Hematopoietic multipotent progenitor cell treated with erythropoietin and hydrocortisone succinate and interleukin-3 and kit ligand, for 17 days (in vitro differentiated cells): ENCODE results near the gene TNFRSF11A.

Experiments
- DNase-seq: peaks from one replicate; pipeline ENCODE4 v3.0.0-alpha.2; 2015; ENCODE audit warnings: low spot score

The TNFRSF11A gene

GRCh38 chr18:62420151-62420512 lies 95.0 kb downstream of the TNFRSF11A start:
- DNase-seq: no peak

- DNase-seq: peak; percentile 71
Measured at GRCh38 chr18:62420513-62421209, 95.6 kb downstream of the TNFRSF11A start.

- DNase-seq: peak; percentile 95
Measured at GRCh38 chr18:62425465-62426190, 100.5 kb downstream of the TNFRSF11A start.

GRCh38 chr18:62426191-62426488 lies 101.0 kb downstream of the TNFRSF11A start:
- DNase-seq: no peak

- DNase-seq: no peak
Measured at GRCh38 chr18:62432176-62432575, 107.1 kb downstream of the TNFRSF11A start.

GRCh38 chr18:62434798-62435197 lies 109.7 kb downstream of the TNFRSF11A start:
- DNase-seq: no peak

GRCh38 chr18:62435435-62436031 lies 110.4 kb downstream of the TNFRSF11A start:
- no peak for DNase-seq

GRCh38 chr18:62436636-62437234 lies 111.6 kb downstream of the TNFRSF11A start:
- no peak for DNase-seq

- no peak for DNase-seq
Measured at GRCh38 chr18:62437235-62438017, 112.3 kb downstream of the TNFRSF11A start.

GRCh38 chr18:62438018-62438329 lies 112.9 kb downstream of the TNFRSF11A start:
- DNase-seq: no peak

- DNase-seq: no peak
Measured at GRCh38 chr18:62438402-62438801, 113.3 kb downstream of the TNFRSF11A start.

GRCh38 chr18:62438866-62439265 lies 113.8 kb downstream of the TNFRSF11A start:
- DNase-seq: no peak
